ENCODE data around the gene OR14I1. TPM values are rescaled to one million over a fixed set of nuclear protein-coding genes. Genes with fewer than 3 reads are reported as not detected.

Gene OR14I1
- polyA plus RNA-seq, 1 experiment = not detected

GRCh38 chr1:248730507-248731335 is 28.2 kb upstream of the OR14I1 start:
- Histone ChIP-seq H3K4me3 (ENCODE audit: low read depth, low read length) (no peak overlapping the region), H3K36me3 (ENCODE audit: control insufficient read depth, insufficient read depth, low read length) (no peaks in the 10 kb centered on the region), H3K27me3 (ENCODE audit: control insufficient read depth, insufficient read depth, low read length) (no peaks in the 10 kb centered on the region)
- CTCF ChIA-PET = no interaction called here
- POLR2A ChIA-PET = no interaction called here
- no peak for TF ChIP-seq CTCF (IDR thresholded peaks at IDR 0.05; ENCODE audit: insufficient read depth, low read depth, low read length)
- DNase-seq (ENCODE audit: low read depth) = no peak

- Histone ChIP-seq H3K36me3 (ENCODE audit: control insufficient read depth, insufficient read depth, low read length) (no peaks in the 10 kb centered on the region), H3K4me3 (ENCODE audit: low read depth, low read length) (no peak overlapping the region), H3K27me3 (ENCODE audit: control insufficient read depth, insufficient read depth, low read length) (no peaks in the 10 kb centered on the region)
- ChIA-PET CTCF (no interaction called here), POLR2A (no interaction called here)
- TF ChIP-seq CTCF (IDR thresholded peaks at IDR 0.05; ENCODE audit: insufficient read depth, low read depth, low read length) = no peak
- no peak for DNase-seq (ENCODE audit: low read depth)
Measured at GRCh38 chr1:248714248-248714647, 11.7 kb upstream of the OR14I1 start.

GRCh38 chr1:248710305-248710900 is 7.8 kb upstream of the OR14I1 start:
- no peaks in the 10 kb centered on the region for H3K36me3 ChIP-seq (ENCODE audit: control insufficient read depth, insufficient read depth, low read length)
- H3K27me3 ChIP-seq (ENCODE audit: control insufficient read depth, insufficient read depth, low read length) = no peaks in the 10 kb centered on the region
- POLR2A ChIA-PET = no interaction called here
- CTCF ChIA-PET = no interaction called here
- no peak overlapping the region for H3K4me3 ChIP-seq (ENCODE audit: low read depth, low read length)
- DNase-seq (ENCODE audit: low read depth) = no peak
- no peak for TF ChIP-seq CTCF (IDR thresholded peaks at IDR 0.05; ENCODE audit: insufficient read depth, low read depth, low read length)

- TF ChIP-seq CTCF (IDR thresholded peaks at IDR 0.05; ENCODE audit: insufficient read depth, low read depth, low read length) = no peak
- CTCF ChIA-PET = no interaction called here
- Histone ChIP-seq H3K36me3 (ENCODE audit: control insufficient read depth, insufficient read depth, low read length) (no peaks in the 10 kb centered on the region), H3K4me3 (ENCODE audit: low read depth, low read length) (no peak overlapping the region), H3K27me3 (ENCODE audit: control insufficient read depth, insufficient read depth, low read length) (no peaks in the 10 kb centered on the region)
- DNase-seq (ENCODE audit: low read depth) = no peak
- POLR2A ChIA-PET = no interaction called here
Measured at GRCh38 chr1:248704606-248705005, 2.0 kb upstream of the OR14I1 start.

- POLR2A ChIA-PET = interaction anchor here (0.7 kb wide), 1 partner anchor 170 kb away, joined by 3 read pairs; no protein-coding TSS in a partner anchor
- CTCF ChIA-PET = interaction anchor here (1.0 kb wide), 1 partner anchor 8 kb away, joined by 3 read pairs; no protein-coding TSS in a partner anchor
- no peak for DNase-seq (ENCODE audit: low read depth)
- Histone ChIP-seq H3K36me3 (ENCODE audit: control insufficient read depth, insufficient read depth, low read length) (no peaks in the 10 kb centered on the region), H3K27me3 (ENCODE audit: control insufficient read depth, insufficient read depth, low read length) (no peaks in the 10 kb centered on the region), H3K4me3 (ENCODE audit: low read depth, low read length) (no peak overlapping the region)
- no peak for TF ChIP-seq CTCF (IDR thresholded peaks at IDR 0.05; ENCODE audit: insufficient read depth, low read depth, low read length)
Measured at GRCh38 chr1:248703674-248704073, 1.1 kb upstream of the OR14I1 start.

Data from BJ (cell line).